DMS153 treated with DMSO at 0.1 percent for 48 hours (cell line): ENCODE results near the gene TUBA4A.
A peak's percentile ranks its signal among the peaks of the same experiment; 100 is the strongest.
"Not testable (repeated sequence)": the region's sequence is repeated elsewhere in the genome, so short reads cannot be mapped to it uniquely, and the experiment has no call there.

Experiments
- DNase-seq: peaks from one replicate; lab custom pipeline; 2025; ENCODE audit not compliant: unreplicated experiment; lab: John Stamatoyannopoulos, UW

TUBA4A gene

GRCh38 chr2:219287116-219287440 is 33.4 kb upstream of the TUBA4A start:
- not testable (repeated sequence) for DNase-seq

DNA sequence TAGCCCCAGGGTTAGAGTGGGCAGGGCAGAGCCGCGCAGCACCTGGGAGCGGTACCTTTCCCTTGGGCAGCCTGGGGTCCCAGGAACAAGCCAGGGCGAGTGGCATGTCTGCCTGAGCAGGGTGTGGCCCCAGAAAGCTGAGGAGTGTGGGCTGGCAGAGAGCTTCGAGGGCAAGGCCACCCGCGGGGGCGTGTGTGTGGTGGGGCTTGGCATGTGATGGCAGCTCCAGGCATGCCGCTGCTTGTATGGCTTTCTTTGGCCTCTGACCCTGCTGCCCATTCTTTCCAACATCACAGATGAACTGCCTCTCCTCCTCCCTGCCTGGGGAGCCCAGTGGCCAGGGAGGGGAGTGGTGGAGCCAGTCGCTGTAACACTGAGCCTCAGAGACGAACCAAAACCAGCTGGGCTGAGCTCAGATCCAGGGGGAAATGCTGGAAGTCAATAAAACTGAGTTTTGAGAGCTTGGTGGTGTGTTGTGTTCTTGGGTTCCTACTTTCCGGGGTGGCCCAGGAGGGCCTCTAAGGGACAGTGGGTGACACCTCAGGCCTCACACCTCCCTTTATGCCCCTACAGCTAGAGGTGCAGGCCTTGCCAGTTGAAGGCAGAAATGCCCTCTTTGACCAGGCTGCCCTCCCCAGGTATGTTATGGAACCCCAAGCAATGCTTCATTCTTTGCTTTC is 32.9 kb upstream of the TUBA4A start:
- DNase-seq: no peak

- DNase-seq: no peak
These were observed 32.2 kb upstream of the TUBA4A start for GRCh38 chr2:219285894-219286425.

- DNase-seq: no peak
These were observed 31.6 kb upstream of the TUBA4A start for GRCh38 chr2:219285373-219285735.

DNA sequence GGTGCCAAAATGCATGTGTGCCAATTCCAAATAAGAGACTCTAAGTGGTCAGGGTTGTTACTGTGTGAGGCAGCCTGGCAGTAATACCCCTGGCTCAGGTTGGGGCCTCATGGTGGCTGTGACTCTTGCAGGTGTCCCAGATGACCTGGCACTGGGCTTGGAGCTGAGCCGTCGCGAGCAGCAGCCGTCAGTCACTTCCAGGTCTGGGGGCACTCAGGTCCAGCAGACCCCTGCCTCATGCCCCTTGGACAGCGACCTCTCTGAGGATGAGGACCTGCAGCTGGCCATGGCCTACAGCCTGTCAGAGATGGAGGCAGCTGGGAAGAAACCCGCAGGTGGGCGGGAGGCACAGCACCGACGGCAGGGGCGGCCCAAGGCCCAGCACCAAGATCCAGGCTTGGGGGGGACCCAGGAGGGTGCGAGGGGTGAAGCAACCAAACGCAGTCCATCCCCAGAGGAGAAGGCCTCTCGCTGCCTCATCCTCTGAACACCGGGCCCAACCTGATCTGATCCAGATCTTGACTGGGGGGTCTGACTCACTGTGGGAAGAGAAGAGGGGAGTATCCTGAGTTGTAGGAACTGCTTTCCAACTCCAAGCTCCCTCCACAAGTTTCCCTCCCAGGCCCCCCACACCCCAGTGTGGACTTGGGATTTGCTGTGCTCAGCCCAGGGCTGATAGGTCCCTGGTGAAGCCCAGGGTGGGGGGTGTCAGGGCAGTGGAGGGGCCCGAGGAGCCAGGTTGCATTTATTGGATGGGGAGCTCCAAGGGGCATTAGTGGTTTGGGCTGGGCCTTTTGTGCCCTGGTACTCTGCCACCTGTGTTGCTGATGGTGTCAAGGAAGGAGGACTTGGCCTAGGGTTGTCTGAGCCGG is 31.0 kb upstream of the TUBA4A start:
- DNase-seq: no peak

- no peak for DNase-seq
These were observed 29.3 kb upstream of the TUBA4A start for GRCh38 chr2:219282943-219283581.

GRCh38 chr2:219282375-219282774 is 28.7 kb upstream of the TUBA4A start:
- DNase-seq: no peak

DNA sequence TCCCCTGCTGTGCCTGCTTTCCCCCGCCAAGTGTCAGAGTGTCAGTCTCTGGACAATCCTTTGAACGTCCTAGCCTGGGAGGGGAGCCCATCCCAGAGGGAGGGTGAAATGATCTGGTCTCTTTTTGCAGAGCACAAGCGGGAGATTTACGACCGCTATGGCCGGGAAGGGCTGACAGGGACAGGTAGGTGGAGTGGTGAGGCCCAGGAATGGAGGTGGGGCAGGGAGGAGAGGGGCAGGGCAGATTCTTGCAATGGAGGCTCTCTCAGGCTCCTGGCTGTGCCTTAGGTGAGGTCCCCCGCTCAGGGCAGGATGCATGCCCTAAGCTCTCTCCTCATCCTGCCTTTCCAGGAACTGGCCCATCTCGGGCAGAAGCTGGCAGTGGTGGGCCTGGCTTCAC is 27.9 kb upstream of the TUBA4A start:
- no peak for DNase-seq

GRCh38 chr2:219280651-219281050 is 26.9 kb upstream of the TUBA4A start:
- no peak for DNase-seq

DNA sequence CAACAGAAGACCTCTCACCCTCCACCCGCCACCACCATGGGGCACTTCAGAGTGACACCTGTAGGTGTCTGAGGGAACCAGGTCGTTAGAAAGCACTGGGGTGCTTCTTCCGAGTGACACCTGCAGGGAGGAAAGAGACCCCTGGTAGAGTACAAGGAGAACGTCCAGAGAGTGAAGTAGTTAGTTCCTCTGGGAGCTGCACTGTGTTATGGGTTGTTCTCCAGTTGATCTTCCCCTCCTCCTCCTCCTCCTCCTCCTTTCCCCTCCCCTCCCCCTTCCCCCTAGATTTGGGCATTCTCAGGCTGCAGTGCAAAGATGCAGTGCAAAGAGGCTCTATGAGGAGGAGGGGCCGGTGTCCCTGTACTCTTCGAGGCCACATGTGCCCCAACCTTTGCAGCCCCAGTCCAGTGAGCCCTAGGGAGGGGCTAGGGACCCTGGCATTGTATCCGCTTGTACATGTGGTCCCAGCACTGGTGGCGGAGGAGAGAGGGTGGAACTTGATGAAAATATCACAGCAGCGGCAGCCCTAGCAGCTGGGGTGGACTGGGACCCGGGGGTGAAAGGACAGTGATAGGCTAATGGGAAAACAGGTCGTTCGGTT is 26.3 kb upstream of the TUBA4A start:
- DNase-seq: no peak

DNA sequence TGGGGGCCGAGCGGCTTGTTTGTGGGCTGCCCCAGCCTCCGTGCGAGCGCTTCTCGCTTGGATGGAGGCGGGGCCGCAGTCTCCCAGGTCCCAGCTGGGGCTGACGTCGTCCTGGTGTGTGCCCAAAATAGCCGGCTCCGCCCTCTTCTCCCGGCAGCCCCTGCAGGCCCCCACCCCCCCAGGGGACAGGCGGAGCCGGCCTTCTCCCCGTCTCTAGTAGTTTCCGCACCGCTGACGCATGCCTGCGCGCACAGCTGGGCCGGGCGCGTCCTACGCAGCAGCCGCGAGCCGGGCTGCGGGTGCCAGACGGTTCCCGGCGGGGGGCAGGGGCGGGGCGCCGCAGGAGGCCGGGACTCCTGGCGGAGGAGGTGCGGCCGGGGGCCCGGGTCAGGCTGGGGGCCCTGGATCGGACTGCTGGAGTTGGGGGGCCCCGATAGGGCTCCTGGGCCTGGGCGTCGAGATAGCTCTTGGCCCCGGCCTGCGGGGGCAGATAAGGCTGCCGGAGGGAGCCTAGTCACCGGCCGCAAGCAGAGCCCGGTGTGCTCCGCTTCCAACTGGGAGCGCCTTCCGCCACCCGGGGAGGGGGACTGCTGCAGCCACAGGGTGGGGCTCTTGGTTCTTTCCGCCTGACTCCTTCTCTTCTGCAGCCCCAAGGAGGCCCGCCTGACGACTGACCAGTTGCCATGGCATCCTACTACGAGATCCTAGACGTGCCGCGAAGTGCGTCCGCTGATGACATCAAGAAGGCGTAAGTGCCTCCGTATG is 25.6 kb upstream of the TUBA4A start, which contains the start of gene DNAJB2:
DNAJB2 (plus strand) TSS at position 216 of the 765 bp plus-strand sequence; CDS start at position 684, 468 bp downstream.
- DNase-seq: peak; percentile 94

DNA sequence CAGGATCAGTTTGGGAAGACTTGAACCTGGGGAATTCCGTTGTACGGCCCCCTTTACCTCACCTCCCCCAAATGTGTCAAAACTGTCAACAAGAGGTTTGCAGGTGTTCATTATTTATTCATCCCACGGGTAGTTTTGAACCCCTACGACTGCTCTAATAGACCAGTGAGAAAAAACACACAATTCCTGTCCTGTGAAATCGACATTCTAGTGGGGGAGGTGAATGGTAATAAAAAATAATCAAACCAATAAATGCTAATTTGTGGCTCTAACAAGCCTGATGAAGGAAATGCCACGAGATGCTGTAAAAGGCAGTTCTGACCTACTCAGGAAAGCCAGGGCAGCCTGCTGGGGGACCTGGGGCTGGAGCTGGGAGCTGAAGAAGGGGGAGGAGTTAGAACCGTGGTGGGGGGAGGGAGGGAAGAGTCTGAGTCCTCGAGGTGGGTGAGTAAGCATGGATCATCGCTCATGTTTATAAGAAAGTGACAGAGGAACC is 25.0 kb upstream of the TUBA4A start:
- DNase-seq: no peak

GRCh38 chr2:219277703-219278654 is 24.3 kb upstream of the TUBA4A start:
- peak; percentile 68 for DNase-seq

DNA sequence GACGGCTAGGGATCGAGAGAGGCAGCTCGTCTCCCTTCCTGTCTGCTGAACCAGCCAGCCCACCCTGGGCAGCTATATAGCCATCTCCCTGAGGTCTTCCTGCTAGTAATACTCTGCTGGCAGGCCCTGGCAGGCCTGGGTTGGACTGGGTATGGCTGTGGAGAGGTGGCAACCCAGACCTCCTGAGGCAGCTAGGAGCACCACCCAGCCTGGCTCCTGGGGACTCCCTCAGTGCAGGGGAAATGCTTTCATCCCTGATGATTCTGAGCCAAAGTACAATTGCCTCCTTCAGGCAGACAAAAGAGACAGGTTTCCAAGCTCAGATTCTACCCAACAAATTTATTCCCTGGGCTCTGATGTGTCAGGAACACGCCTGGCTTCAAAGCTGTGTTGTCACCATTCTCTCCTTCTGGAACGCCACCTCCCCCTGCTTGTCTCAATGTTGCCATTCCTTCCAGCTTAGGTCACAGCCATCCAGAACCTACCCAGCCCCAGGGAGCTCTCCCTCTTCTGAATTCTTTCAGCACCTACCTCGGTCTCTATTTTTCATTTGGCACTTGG is 20.7 kb upstream of the TUBA4A start:
- no peak for DNase-seq

DNA sequence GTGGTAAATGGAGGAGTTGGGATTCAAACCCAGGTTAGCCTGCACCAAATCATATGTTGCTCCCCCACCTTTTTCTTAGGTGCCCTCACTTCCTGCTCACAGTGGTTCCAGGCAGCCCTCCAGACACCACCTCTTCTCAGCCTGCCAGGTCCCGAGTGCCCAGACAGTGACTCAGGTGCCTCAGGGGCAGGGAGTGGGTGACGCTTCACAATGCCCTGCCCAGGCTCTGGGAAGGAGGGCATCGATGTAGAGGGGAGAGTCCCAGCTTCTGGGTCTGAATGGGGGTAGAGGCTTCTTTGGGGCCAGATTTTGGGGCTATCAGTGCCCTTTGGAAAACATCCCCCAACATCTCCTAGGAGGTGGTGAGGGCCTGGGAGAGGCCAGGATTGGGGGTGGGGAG is 20.2 kb upstream of the TUBA4A start:
- no peak for DNase-seq

GRCh38 chr2:219272995-219273394 is 19.3 kb upstream of the TUBA4A start:
- no peak for DNase-seq

GRCh38 chr2:219272356-219272755 is 18.6 kb upstream of the TUBA4A start:
- DNase-seq: no peak

DNA sequence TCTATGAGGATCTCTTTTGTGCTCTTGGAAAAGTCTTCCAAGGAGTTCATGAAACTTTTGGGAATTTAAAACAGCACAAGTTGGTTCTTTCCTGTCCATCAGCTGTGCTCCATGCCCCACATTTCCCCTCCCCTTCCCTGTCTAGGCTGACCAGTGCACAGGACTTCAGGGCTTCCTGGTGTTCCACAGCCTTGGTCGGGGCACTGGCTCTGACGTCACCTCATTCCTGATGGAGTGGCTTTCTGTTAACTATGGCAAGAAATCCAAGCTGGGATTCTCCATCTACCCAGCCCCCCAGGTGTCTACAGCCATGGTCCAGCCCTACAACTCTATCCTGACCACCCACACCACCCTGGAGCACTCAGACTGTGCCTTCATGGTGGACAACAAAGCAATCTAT is 17.3 kb upstream of the TUBA4A start:
- DNase-seq: no peak

DNA sequence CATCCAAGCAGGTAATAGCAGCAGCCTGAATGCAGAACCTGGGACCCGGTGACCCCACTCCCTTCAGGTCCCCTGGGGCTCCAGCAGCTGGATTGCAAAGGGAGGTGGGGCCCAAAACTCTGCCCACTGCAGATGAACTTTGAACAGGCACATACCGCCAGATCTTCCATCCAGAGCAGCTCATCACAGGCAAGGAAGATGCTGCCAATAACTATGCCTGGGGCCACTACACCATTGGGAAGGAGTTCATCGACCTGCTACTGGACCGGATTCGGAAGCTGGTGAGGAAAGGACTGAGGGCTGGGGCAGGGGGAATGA is 16.3 kb upstream of the TUBA4A start:
- DNase-seq: no peak
